Activated CD8-positive, alpha-beta memory T cell treated with anti-CD3 and anti-CD28 coated beads, Interleukin-2, amount 50 U/mL, for 1 hour (primary cell): ENCODE data around the gene TBXA2R.
"Not testable (repeated sequence)": the region's sequence is repeated elsewhere in the genome, so short reads cannot be mapped to it uniquely, and the experiment has no call there.

Source experiments
- DNase-seq: peaks from one replicate; pipeline ENCODE4 v3.0.0-alpha.2; 2020; ENCODE audit errors: extremely low read depth

The TBXA2R gene

GRCh38 chr19:3606690-3607289 is at the start of gene TBXA2R:
Gene TBXA2R, minus strand, starts transcription at chr19:3606875. Its CDS starts 6,241 bp downstream, at chr19:3600634.
- no peak for DNase-seq

- DNase-seq, result no peak
Measured at GRCh38 chr19:3656073-3656746, 49.5 kb upstream of the TBXA2R start.

GRCh38 chr19:3655402-3656072 is 48.9 kb upstream of the TBXA2R start:
- no peak for DNase-seq

- no peak for DNase-seq
Measured at GRCh38 chr19:3653865-3654513, 47.3 kb upstream of the TBXA2R start.

GRCh38 chr19:3653081-3653795 is 46.6 kb upstream of the TBXA2R start:
- DNase-seq, result no peak

- DNase-seq, result no peak
Measured at GRCh38 chr19:3652422-3652821, 45.7 kb upstream of the TBXA2R start.

- no peak for DNase-seq
Measured at GRCh38 chr19:3651684-3652083, 45.0 kb upstream of the TBXA2R start.

GRCh38 chr19:3649888-3650287 is 43.2 kb upstream of the TBXA2R start:
- no peak for DNase-seq

GRCh38 chr19:3648037-3648905 is 41.6 kb upstream of the TBXA2R start:
- DNase-seq, result no peak

GRCh38 chr19:3647102-3647501 is 40.4 kb upstream of the TBXA2R start:
- DNase-seq, result not testable (repeated sequence)

GRCh38 chr19:3646336-3647092 is 39.8 kb upstream of the TBXA2R start:
- DNase-seq, result no peak

GRCh38 chr19:3645726-3646125 is 39.1 kb upstream of the TBXA2R start:
- DNase-seq, result no peak

- no peak for DNase-seq
Measured at GRCh38 chr19:3645067-3645396, 38.4 kb upstream of the TBXA2R start.

GRCh38 chr19:3644351-3645066 is 37.8 kb upstream of the TBXA2R start:
- DNase-seq, result no peak

GRCh38 chr19:3643674-3644313 is 37.1 kb upstream of the TBXA2R start:
- no peak for DNase-seq

GRCh38 chr19:3642987-3643673 is 36.5 kb upstream of the TBXA2R start:
- no peak for DNase-seq

GRCh38 chr19:3642296-3642695 is 35.6 kb upstream of the TBXA2R start:
- no peak for DNase-seq

- no peak for DNase-seq
Measured at GRCh38 chr19:3641515-3642269, 35.0 kb upstream of the TBXA2R start.
